ENCODE measurements around the gene C8A. TPM values are rescaled to one million over a fixed set of nuclear protein-coding genes. Genes with fewer than 3 reads are reported as not detected.

The C8A gene
- polyA plus RNA-seq, 1 experiment = not detected

DNA sequence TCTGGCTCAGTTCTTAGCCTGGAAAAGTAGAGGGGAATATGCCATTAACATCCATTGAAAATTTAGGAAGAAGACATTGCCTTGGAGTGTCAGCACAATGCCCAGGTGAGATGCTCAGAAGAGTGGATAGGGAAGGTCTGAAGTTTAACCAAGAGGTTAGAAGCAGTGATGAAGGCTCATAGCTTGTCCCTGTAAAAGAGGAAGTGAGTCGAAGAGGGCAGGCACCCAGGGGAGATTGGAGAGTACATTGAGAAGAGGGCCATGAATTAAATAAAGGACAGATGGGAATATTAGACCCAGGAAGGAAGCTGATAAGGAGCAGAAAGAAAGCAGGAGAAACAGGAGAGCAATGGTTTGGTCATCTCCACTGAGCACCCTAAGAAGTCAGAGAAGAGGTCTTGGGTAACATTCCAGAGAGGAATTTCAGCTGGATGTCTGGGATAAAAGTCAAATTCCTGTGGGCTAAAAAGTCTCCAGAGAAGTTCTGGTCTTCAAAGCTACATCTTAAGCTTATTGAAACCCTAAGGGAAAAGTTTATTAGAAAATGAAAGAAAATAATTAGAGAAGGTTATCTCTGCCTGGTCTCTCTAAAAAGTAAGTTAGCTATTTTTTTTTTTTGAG is 93.9 kb downstream of the C8A start:
- Histone ChIP-seq H3K27me3 (ENCODE audit: control insufficient read depth, insufficient read depth, low read length) (no peaks in the 10 kb centered on the region), H3K36me3 (ENCODE audit: control insufficient read depth, insufficient read depth, low read length) (no peaks in the 10 kb centered on the region), H3K4me3 (ENCODE audit: low read depth, low read length) (no peak overlapping the region)
- ChIA-PET CTCF (interaction anchor here (0.7 kb wide), 2 partner anchors 25 to 26 kb away, joined by 3 to 5 read pairs; no protein-coding TSS in a partner anchor), POLR2A (no interaction called here)
- no peak for DNase-seq (ENCODE audit: low read depth)
- TF ChIP-seq, protein P1, sequence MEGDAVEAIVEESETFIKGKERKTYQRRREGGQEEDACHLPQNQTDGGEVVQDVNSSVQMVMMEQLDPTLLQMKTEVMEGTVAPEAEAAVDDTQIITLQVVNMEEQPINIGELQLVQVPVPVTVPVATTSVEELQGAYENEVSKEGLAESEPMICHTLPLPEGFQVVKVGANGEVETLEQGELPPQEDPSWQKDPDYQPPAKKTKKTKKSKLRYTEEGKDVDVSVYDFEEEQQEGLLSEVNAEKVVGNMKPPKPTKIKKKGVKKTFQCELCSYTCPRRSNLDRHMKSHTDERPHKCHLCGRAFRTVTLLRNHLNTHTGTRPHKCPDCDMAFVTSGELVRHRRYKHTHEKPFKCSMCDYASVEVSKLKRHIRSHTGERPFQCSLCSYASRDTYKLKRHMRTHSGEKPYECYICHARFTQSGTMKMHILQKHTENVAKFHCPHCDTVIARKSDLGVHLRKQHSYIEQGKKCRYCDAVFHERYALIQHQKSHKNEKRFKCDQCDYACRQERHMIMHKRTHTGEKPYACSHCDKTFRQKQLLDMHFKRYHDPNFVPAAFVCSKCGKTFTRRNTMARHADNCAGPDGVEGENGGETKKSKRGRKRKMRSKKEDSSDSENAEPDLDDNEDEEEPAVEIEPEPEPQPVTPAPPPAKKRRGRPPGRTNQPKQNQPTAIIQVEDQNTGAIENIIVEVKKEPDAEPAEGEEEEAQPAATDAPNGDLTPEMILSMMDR (IDR thresholded peaks at IDR 0.05; ENCODE audit: insufficient read depth, low read depth, low read length) = no peak

DNA sequence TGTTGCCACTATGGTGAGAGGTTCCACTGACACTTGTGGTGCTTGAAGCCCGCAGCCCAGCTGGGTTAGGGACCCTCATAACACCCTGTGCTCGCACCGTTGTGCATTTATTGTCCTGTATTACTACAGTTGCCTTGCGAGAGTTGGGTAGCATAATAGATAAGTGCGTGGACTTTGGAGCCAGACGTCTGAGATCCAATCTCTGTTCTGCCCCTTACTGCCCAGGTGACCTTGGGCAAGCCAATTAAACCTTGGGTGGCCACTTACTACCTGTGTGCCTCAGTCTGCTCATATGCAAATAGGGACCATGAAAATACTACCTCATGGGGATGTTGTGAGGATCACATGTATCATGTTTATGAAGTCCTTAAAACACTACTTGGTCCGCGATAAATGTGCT is 97.9 kb downstream of the C8A start:
- ChIA-PET CTCF (interaction anchor here (0.7 kb wide), 1 partner anchor 121 kb away, joined by 3 read pairs; no protein-coding TSS in a partner anchor), POLR2A (no interaction called here)
- no peak overlapping the region for H3K4me3 ChIP-seq (ENCODE audit: low read depth, low read length)
- TF ChIP-seq, protein P1 (IDR thresholded peaks at IDR 0.05; ENCODE audit: insufficient read depth, low read depth, low read length) = no peak
- H3K27me3 ChIP-seq (ENCODE audit: control insufficient read depth, insufficient read depth, low read length) = no peaks in the 10 kb centered on the region
- DNase-seq (ENCODE audit: low read depth) = no peak
- H3K36me3 ChIP-seq (ENCODE audit: control insufficient read depth, insufficient read depth, low read length) = no peaks in the 10 kb centered on the region

DNA sequence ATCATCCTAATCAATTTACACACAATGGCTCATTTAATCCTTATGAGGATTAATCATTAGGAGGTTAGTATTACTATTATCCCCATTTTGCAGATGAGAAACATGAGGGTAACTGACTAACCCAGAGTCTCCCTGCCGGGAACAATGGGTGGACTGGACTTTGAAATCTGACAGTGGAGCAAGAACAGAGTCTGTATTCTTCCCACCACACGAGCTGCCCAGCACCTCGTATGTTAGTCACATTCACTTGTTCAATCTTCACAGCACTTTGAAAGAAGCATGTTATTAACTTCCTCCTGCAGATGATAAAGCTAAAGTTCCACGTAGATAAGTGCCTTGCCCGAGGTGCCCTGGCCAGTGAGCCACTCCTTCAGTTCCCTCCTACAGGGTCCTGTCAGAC is 98.8 kb downstream of the C8A start:
- POLR2A ChIA-PET = no interaction called here
- H3K36me3 ChIP-seq (ENCODE audit: control insufficient read depth, insufficient read depth, low read length) = no peaks in the 10 kb centered on the region
- TF ChIP-seq, protein P1 (IDR thresholded peaks at IDR 0.05; ENCODE audit: insufficient read depth, low read depth, low read length) = no peak
- no peaks in the 10 kb centered on the region for H3K27me3 ChIP-seq (ENCODE audit: control insufficient read depth, insufficient read depth, low read length)
- no peak for DNase-seq (ENCODE audit: low read depth)
- no peak overlapping the region for H3K4me3 ChIP-seq (ENCODE audit: low read depth, low read length)
- CTCF ChIA-PET = interaction anchor here (1.6 kb wide), 1 partner anchor 15 kb away, joined by 6 read pairs; no protein-coding TSS in a partner anchor

DNA sequence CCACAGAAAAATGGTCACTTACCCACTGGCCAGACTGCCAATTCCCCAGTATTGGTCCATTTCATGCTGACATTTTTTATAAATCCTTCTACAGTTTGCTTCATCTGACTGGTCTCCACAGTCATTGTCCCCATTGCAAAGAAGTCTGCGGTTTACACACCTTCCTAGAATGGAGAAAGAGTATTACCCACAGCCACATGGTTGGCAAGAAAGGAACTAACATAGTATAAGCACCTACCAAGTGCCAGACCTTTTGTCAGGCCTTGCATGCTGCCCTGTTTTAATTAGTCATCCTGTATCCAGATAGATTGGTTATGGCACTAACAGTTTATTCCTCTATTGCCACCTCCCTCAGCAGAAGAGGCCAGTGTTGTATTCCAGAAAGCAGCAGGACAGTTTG is 100.1 kb downstream of the C8A start:
- DNase-seq (ENCODE audit: low read depth) = no peak
- POLR2A ChIA-PET = no interaction called here
- TF ChIP-seq, protein P1 (IDR thresholded peaks at IDR 0.05; ENCODE audit: insufficient read depth, low read depth, low read length) = no peak
- Histone ChIP-seq H3K4me3 (ENCODE audit: low read depth, low read length) (no peak overlapping the region), H3K27me3 (ENCODE audit: control insufficient read depth, insufficient read depth, low read length) (no peaks in the 10 kb centered on the region), H3K36me3 (ENCODE audit: control insufficient read depth, insufficient read depth, low read length) (no peaks in the 10 kb centered on the region)
- CTCF ChIA-PET = interaction anchor here (1.6 kb wide), 1 partner anchor 14 kb away, joined by 6 read pairs; no protein-coding TSS in a partner anchor

DNA sequence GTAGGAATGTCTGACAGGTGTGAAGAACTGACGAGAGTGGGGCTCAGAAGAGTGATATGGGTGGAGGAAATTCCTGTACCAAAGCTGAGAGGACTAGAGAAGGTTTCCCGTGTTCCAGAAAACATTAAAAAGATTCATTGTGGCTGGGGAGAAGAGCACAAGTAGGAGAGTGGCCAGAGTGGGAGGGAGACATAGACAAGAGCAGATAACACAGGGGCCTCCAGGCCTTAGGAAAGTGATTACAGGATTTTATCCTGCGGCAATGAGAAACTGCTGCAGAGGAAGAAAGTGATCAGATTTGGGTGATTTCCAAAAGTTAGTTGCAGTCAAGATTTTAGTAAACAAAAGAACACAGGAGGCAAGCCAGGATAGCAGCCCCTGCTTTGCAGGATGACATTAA is 103.3 kb downstream of the C8A start:
- ChIA-PET CTCF (interaction anchor here (2.7 kb wide), 1 partner anchor 10 kb away, joined by 11 read pairs; no protein-coding TSS in a partner anchor), POLR2A (no interaction called here)
- TF ChIP-seq, protein P1 (IDR thresholded peaks at IDR 0.05; ENCODE audit: insufficient read depth, low read depth, low read length) = no peak
- DNase-seq (ENCODE audit: low read depth) = no peak
- no peaks in the 10 kb centered on the region for H3K27me3 ChIP-seq (ENCODE audit: control insufficient read depth, insufficient read depth, low read length)
- H3K4me3 ChIP-seq (ENCODE audit: low read depth, low read length) = no peak overlapping the region
- H3K36me3 ChIP-seq (ENCODE audit: control insufficient read depth, insufficient read depth, low read length) = no peaks in the 10 kb centered on the region

All from BJ (cell line).